ENCODE results near the gene VPS13C. TPM values are rescaled to one million over a fixed set of nuclear protein-coding genes. Genes with fewer than 3 reads are reported as not detected.

Gene VPS13C
- total RNA-seq, 4 donors from 2014 or later = 97.7 to 151 (median 121) TPM

- whole genome bisulfite sequencing, 2 donors = 24 to 29% methylated on average over 16 of the region's 16 CpGs
- DNase-seq (ENCODE audit: low spot score in 2 of 2) = peak; percentile 85 to 95
- peak in 1 of 2 donors; percentile 12 for TF ChIP-seq EP300 (IDR thresholded peaks at IDR 0.05)
- TF ChIP-seq CTCF (IDR thresholded peaks at IDR 0.05) = peak; percentile 86 to 96 (median 95)
- TF ChIP-seq POLR2A (IDR thresholded peaks at IDR 0.05) = no peak
Observed at GRCh38 chr15:61834076-61834697, 226.1 kb downstream of the VPS13C start.

GRCh38 chr15:61832223-61832622, 228.0 kb downstream of the VPS13C start:
- TF ChIP-seq CTCF (IDR thresholded peaks at IDR 0.05) (no peak), POLR2A (IDR thresholded peaks at IDR 0.05) (no peak), EP300 (IDR thresholded peaks at IDR 0.05) (no peak)
- DNase-seq (ENCODE audit: low spot score in 2 of 2) = no peak
- Histone ChIP-seq H3K27ac (no peak overlapping the region), H3K9me3 (no peaks in the 10 kb centered on the region), H3K4me1 (peaks cover 0 to 4% (median 0%) of the 10 kb centered on the region in 4 donors), H3K27me3 (no peaks in the 10 kb centered on the region), H3K4me3 (no peak overlapping the region), H3K36me3 (no peaks in the 10 kb centered on the region)
- WGBS, 2 donors = 87 to 92% methylated on average over 6 of the region's 6 CpGs

More at GRCh38 chr15:61834076-61834697, 226.1 kb downstream of the VPS13C start:
- Histone ChIP-seq H3K27me3 (no peaks in the 10 kb centered on the region), H3K36me3 (no peaks in the 10 kb centered on the region), H3K9me3 (no peaks in the 10 kb centered on the region), H3K4me1 (peaks cover 0 to 4% (median 0%) of the 10 kb centered on the region in 4 donors), H3K4me3 (no peak overlapping the region), H3K27ac (no peak overlapping the region)

GRCh38 chr15:61831505-61831921, 228.7 kb downstream of the VPS13C start:
- no peak for TF ChIP-seq CTCF (IDR thresholded peaks at IDR 0.05)
- TF ChIP-seq POLR2A (IDR thresholded peaks at IDR 0.05) = no peak
- TF ChIP-seq EP300 (IDR thresholded peaks at IDR 0.05) = no peak
- Histone ChIP-seq H3K27me3 (no peaks in the 10 kb centered on the region), H3K9me3 (no peaks in the 10 kb centered on the region), H3K4me3 (no peak overlapping the region), H3K27ac (no peak overlapping the region), H3K4me1 (peaks cover 0 to 4% (median 0%) of the 10 kb centered on the region in 4 donors), H3K36me3 (no peaks in the 10 kb centered on the region)
- WGBS, 2 donors = 63 to 70% methylated on average over 10 of the region's 10 CpGs
- no peak for DNase-seq (ENCODE audit: low spot score in 2 of 2)

GRCh38 chr15:61830536-61831330, 229.5 kb downstream of the VPS13C start:
- H3K9me3 ChIP-seq = no peaks in the 10 kb centered on the region
- H3K4me3 ChIP-seq = no peak overlapping the region
- H3K4me1 ChIP-seq = peaks cover 0 to 4% (median 0%) of the 10 kb centered on the region in 4 donors
- no peak for TF ChIP-seq EP300 (IDR thresholded peaks at IDR 0.05)
- DNase-seq (ENCODE audit: low spot score in 2 of 2) = no peak
- 87 to 89% methylated on average over 12 of the region's 12 CpGs for whole genome bisulfite sequencing, 2 donors
- H3K27me3 ChIP-seq = no peaks in the 10 kb centered on the region
- H3K36me3 ChIP-seq = no peaks in the 10 kb centered on the region
- H3K27ac ChIP-seq = no peak overlapping the region

- 57 to 75% methylated on average over 7 of the region's 7 CpGs for WGBS, 2 donors
- no peaks in the 10 kb centered on the region for H3K9me3 ChIP-seq
- H3K27ac ChIP-seq = no peak overlapping the region
- no peaks in the 10 kb centered on the region for H3K27me3 ChIP-seq
- DNase-seq (ENCODE audit: low spot score in 2 of 2) = no peak
- peaks cover 0 to 4% (median 0%) of the 10 kb centered on the region in 4 donors for H3K4me1 ChIP-seq
- no peaks in the 10 kb centered on the region for H3K36me3 ChIP-seq
- TF ChIP-seq EP300 (IDR thresholded peaks at IDR 0.05) = no peak
- TF ChIP-seq CTCF (IDR thresholded peaks at IDR 0.05) = no peak
- no peak overlapping the region for H3K4me3 ChIP-seq
Observed at GRCh38 chr15:61829514-61829889, 230.7 kb downstream of the VPS13C start.

Measured in tibial nerve (tissue), 4 donors.